ENCODE results near the gene DRD4.

The DRD4 gene

GRCh38 chr11:610146-610801, 26.8 kb upstream of the DRD4 start:
- no peak for DNase-seq

GRCh38 chr11:611001-611996, 25.8 kb upstream of the DRD4 start:
- no peak for DNase-seq

GRCh38 chr11:612201-612960, 24.7 kb upstream of the DRD4 start:
- peak; percentile 29 for DNase-seq

GRCh38 chr11:612961-613300, 24.1 kb upstream of the DRD4 start:
- no peak for DNase-seq

- peak; percentile 44 for DNase-seq
These were observed 23.6 kb upstream of the DRD4 start for GRCh38 chr11:613369-613968.

- no peak for DNase-seq
These were observed 22.9 kb upstream of the DRD4 start for GRCh38 chr11:614021-614622.

- DNase-seq: peak; percentile 14
These were observed 22.2 kb upstream of the DRD4 start for GRCh38 chr11:614623-615503.

GRCh38 chr11:615504-616319, 21.4 kb upstream of the DRD4 start, which contains the start of gene IRF7:
TSS of gene IRF7 (minus strand) at chr11:615950. CDS start at chr11:615364, 586 bp downstream.
- DNase-seq: peak; percentile 93

GRCh38 chr11:616320-617198, 20.5 kb upstream of the DRD4 start:
- no peak for DNase-seq

- DNase-seq: no peak
These were observed 19.7 kb upstream of the DRD4 start for GRCh38 chr11:617199-617911.

GRCh38 chr11:617912-618682, 19.0 kb upstream of the DRD4 start:
- no peak for DNase-seq

GRCh38 chr11:618856-619627, 18.0 kb upstream of the DRD4 start:
- no peak for DNase-seq

GRCh38 chr11:619628-620050, 17.4 kb upstream of the DRD4 start:
- DNase-seq: no peak

- DNase-seq: no peak
These were observed 16.9 kb upstream of the DRD4 start for GRCh38 chr11:620201-620600.

- DNase-seq: no peak
These were observed 15.9 kb upstream of the DRD4 start for GRCh38 chr11:620935-621814.

GRCh38 chr11:621838-622237, 15.2 kb upstream of the DRD4 start:
- DNase-seq: no peak
